ENCODE data around the gene PROZ.

GRCh38 chr13:113157929-113158747, at the start of gene PROZ:
- TF ChIP-seq, protein P1, sequence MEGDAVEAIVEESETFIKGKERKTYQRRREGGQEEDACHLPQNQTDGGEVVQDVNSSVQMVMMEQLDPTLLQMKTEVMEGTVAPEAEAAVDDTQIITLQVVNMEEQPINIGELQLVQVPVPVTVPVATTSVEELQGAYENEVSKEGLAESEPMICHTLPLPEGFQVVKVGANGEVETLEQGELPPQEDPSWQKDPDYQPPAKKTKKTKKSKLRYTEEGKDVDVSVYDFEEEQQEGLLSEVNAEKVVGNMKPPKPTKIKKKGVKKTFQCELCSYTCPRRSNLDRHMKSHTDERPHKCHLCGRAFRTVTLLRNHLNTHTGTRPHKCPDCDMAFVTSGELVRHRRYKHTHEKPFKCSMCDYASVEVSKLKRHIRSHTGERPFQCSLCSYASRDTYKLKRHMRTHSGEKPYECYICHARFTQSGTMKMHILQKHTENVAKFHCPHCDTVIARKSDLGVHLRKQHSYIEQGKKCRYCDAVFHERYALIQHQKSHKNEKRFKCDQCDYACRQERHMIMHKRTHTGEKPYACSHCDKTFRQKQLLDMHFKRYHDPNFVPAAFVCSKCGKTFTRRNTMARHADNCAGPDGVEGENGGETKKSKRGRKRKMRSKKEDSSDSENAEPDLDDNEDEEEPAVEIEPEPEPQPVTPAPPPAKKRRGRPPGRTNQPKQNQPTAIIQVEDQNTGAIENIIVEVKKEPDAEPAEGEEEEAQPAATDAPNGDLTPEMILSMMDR (IDR thresholded peaks at IDR 0.05) = no peak
- TF ChIP-seq POLR2A (IDR thresholded peaks at IDR 0.05) = no peak
